ENCODE data around the gene RHOT2. TPM values are rescaled to one million over a fixed set of nuclear protein-coding genes. Genes with fewer than 3 reads are reported as not detected.

The RHOT2 gene
- total and polyA plus RNA-seq, 2 experiments from 2014 or later: 129 to 163 TPM

- Histone ChIP-seq H3K4me3 (no peak overlapping the region), H2AFZ (no peak overlapping the region), H4K20me1 (replicated peaks; ENCODE audit: insufficient read depth) (no peaks in the 10 kb centered on the region), H3K9me2 (ENCODE audit: insufficient read depth) (no peaks in the 10 kb centered on the region), H3K4me1 (ENCODE audit: insufficient read depth) (peaks cover 24% of the 10 kb centered on the region), H3K36me3 (ENCODE audit: insufficient read depth) (no peaks in the 10 kb centered on the region), H3K27me3 (ENCODE audit: insufficient read depth) (no peaks in the 10 kb centered on the region), H3F3A (replicated peaks; ENCODE audit: low read depth) (0 out of 2 replicates have a peak, but pooled peaks cover 3% of the 10 kb centered on the region), H3K79me2 (replicated peaks; ENCODE audit: insufficient read depth) (no peaks in the 10 kb centered on the region; the same call in 1 of the 2 replicates), H3K4me2 (no peak overlapping the region), H3K27ac (ENCODE audit: low read depth) (no peak overlapping the region)
- peaks cover 4% of the 10 kb centered on the region; the same call in 2 of the 3 replicates for H3K9me3 Mint-ChIP-seq
- H3K27me3 Mint-ChIP-seq (ENCODE audit: insufficient read depth, low read depth, poor library complexity): peaks cover 23% of the 10 kb centered on the region
- no peak overlapping the region for H3K4me3 Mint-ChIP-seq
- no peak overlapping the region for H3K27ac Mint-ChIP-seq
- peaks cover 23% of the 10 kb centered on the region for H3K4me1 Mint-ChIP-seq
- no peak for ATAC-seq
- no peak for TF ChIP-seq NANOG (IDR thresholded peaks at IDR 0.05; ENCODE audit: borderline replicate concordance)
- no peak for TF ChIP-seq JUNB (IDR thresholded peaks at IDR 0.05; ENCODE audit: unreplicated experiment)
- TF ChIP-seq, protein P1, sequence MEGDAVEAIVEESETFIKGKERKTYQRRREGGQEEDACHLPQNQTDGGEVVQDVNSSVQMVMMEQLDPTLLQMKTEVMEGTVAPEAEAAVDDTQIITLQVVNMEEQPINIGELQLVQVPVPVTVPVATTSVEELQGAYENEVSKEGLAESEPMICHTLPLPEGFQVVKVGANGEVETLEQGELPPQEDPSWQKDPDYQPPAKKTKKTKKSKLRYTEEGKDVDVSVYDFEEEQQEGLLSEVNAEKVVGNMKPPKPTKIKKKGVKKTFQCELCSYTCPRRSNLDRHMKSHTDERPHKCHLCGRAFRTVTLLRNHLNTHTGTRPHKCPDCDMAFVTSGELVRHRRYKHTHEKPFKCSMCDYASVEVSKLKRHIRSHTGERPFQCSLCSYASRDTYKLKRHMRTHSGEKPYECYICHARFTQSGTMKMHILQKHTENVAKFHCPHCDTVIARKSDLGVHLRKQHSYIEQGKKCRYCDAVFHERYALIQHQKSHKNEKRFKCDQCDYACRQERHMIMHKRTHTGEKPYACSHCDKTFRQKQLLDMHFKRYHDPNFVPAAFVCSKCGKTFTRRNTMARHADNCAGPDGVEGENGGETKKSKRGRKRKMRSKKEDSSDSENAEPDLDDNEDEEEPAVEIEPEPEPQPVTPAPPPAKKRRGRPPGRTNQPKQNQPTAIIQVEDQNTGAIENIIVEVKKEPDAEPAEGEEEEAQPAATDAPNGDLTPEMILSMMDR (conservative IDR thresholded peaks at IDR 0.05; ENCODE audit: low read depth in 2 of 2): no peak
- no peak for TF ChIP-seq ZNF331 (CRISPR knock-in tag; IDR thresholded peaks at IDR 0.05; ENCODE audit: low read depth)
- TF ChIP-seq STAT1 (IDR thresholded peaks at IDR 0.05; ENCODE audit: unreplicated experiment): no peak
- TF ChIP-seq, protein P2, sequence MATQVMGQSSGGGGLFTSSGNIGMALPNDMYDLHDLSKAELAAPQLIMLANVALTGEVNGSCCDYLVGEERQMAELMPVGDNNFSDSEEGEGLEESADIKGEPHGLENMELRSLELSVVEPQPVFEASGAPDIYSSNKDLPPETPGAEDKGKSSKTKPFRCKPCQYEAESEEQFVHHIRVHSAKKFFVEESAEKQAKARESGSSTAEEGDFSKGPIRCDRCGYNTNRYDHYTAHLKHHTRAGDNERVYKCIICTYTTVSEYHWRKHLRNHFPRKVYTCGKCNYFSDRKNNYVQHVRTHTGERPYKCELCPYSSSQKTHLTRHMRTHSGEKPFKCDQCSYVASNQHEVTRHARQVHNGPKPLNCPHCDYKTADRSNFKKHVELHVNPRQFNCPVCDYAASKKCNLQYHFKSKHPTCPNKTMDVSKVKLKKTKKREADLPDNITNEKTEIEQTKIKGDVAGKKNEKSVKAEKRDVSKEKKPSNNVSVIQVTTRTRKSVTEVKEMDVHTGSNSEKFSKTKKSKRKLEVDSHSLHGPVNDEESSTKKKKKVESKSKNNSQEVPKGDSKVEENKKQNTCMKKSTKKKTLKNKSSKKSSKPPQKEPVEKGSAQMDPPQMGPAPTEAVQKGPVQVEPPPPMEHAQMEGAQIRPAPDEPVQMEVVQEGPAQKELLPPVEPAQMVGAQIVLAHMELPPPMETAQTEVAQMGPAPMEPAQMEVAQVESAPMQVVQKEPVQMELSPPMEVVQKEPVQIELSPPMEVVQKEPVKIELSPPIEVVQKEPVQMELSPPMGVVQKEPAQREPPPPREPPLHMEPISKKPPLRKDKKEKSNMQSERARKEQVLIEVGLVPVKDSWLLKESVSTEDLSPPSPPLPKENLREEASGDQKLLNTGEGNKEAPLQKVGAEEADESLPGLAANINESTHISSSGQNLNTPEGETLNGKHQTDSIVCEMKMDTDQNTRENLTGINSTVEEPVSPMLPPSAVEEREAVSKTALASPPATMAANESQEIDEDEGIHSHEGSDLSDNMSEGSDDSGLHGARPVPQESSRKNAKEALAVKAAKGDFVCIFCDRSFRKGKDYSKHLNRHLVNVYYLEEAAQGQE (IDR thresholded peaks at IDR 0.05; ENCODE audit: unreplicated experiment): no peak
- no peak for TF ChIP-seq EZH2 (IDR thresholded peaks at IDR 0.05; ENCODE audit: low read depth, unreplicated experiment)
- no peak for TF ChIP-seq EZH2phosphoT487 (IDR thresholded peaks at IDR 0.05; ENCODE audit: unreplicated experiment)
- TF ChIP-seq POLR2AphosphoS5 (IDR thresholded peaks at IDR 0.05; ENCODE audit: low read depth): no peak
- TF ChIP-seq CREB1 (CRISPR knock-in tag; IDR thresholded peaks at IDR 0.05; ENCODE audit: low read depth): no peak
- no peak for DNase-seq (ENCODE audit: low spot score)
- no peaks in the 10 kb centered on the region for H3K36me3 Mint-ChIP-seq (ENCODE audit: low read depth)
Measured at GRCh38 chr16:633336-634050, 34.4 kb upstream of the RHOT2 start.
